ENCODE results near the gene ALKBH5.

The ALKBH5 gene

GRCh38 chr17:18183334-18184142 lies at the start of gene ALKBH5:
ALKBH5 (plus strand) TSS chr17:18183828; CDS start chr17:18184244, 416 bp downstream.
- peak; percentile 97 for DNase-seq
- H3K9me3 Mint-ChIP-seq, result no peaks in the 10 kb centered on the region
- peak within 1 kb of the TSS; percentile 100 for H3K27ac Mint-ChIP-seq
- H3K27me3 Mint-ChIP-seq (ENCODE audit: low read depth, poor library complexity), result peaks cover 7% of the 10 kb centered on the region
- peak within 1 kb of the TSS; percentile 95 for H3K4me3 Mint-ChIP-seq
- peaks cover 79% of the 10 kb centered on the region for H3K4me1 Mint-ChIP-seq
- peaks cover 25% of the 10 kb centered on the region for H3K36me3 Mint-ChIP-seq (ENCODE audit: low read depth)
- peak; percentile 26 for TF ChIP-seq CTCF (IDR thresholded peaks at IDR 0.05)

GRCh38 chr17:18136357-18136756 lies 47.3 kb upstream of the ALKBH5 start:
- Mint-ChIP-seq H3K27me3 (ENCODE audit: low read depth, poor library complexity) (peaks cover 8% of the 10 kb centered on the region), H3K4me3 (no peak overlapping the region), H3K9me3 (no peaks in the 10 kb centered on the region), H3K36me3 (ENCODE audit: low read depth) (no peaks in the 10 kb centered on the region), H3K4me1 (peaks cover 25% of the 10 kb centered on the region), H3K27ac (peak overlapping the region; percentile 12)
- no peak for DNase-seq
- no peak for TF ChIP-seq CTCF (IDR thresholded peaks at IDR 0.05)

GRCh38 chr17:18138065-18138749 lies 45.4 kb upstream of the ALKBH5 start:
- no peak for TF ChIP-seq CTCF (IDR thresholded peaks at IDR 0.05)
- Mint-ChIP-seq H3K27me3 (ENCODE audit: low read depth, poor library complexity) (peaks cover 12% of the 10 kb centered on the region), H3K4me3 (no peak overlapping the region), H3K36me3 (ENCODE audit: low read depth) (no peaks in the 10 kb centered on the region), H3K4me1 (peaks cover 22% of the 10 kb centered on the region), H3K9me3 (no peaks in the 10 kb centered on the region), H3K27ac (no peak overlapping the region)
- DNase-seq, result no peak

- TF ChIP-seq CTCF (IDR thresholded peaks at IDR 0.05), result no peak
- peaks cover 12% of the 10 kb centered on the region for H3K27me3 Mint-ChIP-seq (ENCODE audit: low read depth, poor library complexity)
- H3K36me3 Mint-ChIP-seq (ENCODE audit: low read depth), result no peaks in the 10 kb centered on the region
- peaks cover 23% of the 10 kb centered on the region for H3K4me1 Mint-ChIP-seq
- no peaks in the 10 kb centered on the region for H3K9me3 Mint-ChIP-seq
- H3K4me3 Mint-ChIP-seq, result no peak overlapping the region
- H3K27ac Mint-ChIP-seq, result no peak overlapping the region
- no peak for DNase-seq
Measured at GRCh38 chr17:18139092-18139491, 44.5 kb upstream of the ALKBH5 start.

GRCh38 chr17:18139498-18139897 lies 44.1 kb upstream of the ALKBH5 start:
- TF ChIP-seq CTCF (IDR thresholded peaks at IDR 0.05), result no peak
- H3K27me3 Mint-ChIP-seq (ENCODE audit: low read depth, poor library complexity), result peaks cover 12% of the 10 kb centered on the region
- no peak for DNase-seq
- peaks cover 23% of the 10 kb centered on the region for H3K4me1 Mint-ChIP-seq
- H3K36me3 Mint-ChIP-seq (ENCODE audit: low read depth), result no peaks in the 10 kb centered on the region
- no peaks in the 10 kb centered on the region for H3K9me3 Mint-ChIP-seq
- no peak overlapping the region for H3K27ac Mint-ChIP-seq
- H3K4me3 Mint-ChIP-seq, result no peak overlapping the region

Data from nephron progenitor cell (in vitro differentiated cells).